ENCODE data around the gene ALDH3A1.

Gene ALDH3A1

DNA sequence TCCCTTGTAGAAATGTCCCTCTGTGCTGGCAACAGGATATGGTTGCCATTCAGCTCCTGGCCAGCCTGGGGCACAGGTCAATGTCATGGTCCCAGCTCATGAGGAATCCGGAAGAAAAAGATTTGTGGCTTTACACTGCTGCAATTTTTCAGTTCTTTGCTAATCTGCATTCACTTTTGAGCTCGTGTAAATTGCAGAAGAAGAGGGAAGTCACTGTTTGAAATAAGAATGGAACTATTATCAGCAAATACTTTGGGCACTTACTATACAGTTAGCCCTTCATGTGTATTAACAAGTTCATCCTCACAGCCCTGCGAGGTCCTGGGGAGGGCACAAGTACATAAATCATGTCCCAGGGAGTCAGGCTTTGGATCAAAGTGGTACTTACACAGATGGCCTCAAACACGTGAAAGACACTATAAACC, 45.9 kb downstream of the ALDH3A1 start:
- FAIRE-seq, result no peak

All from A204.1 (cell line).